H1 (cell line): ENCODE data around the gene SUSD6. TPM values are rescaled to one million over a fixed set of nuclear protein-coding genes. Genes with fewer than 3 reads are reported as not detected.

Experiments
- CTCF ChIA-PET: fragments of 300-600 bp; sonication (Branson Sonifier 250); formaldehyde crosslinking; loops from one replicate; lab custom pipeline; 2021; ENCODE audit not compliant: partially characterized antibody; lab: Charles Lee
- POLR2A ChIA-PET: fragments of 300-600 bp; sonication (Branson Sonifier 250); formaldehyde crosslinking; loops from one replicate; lab custom pipeline; 2021; ENCODE audit warnings: inconsistent platforms; ENCODE audit not compliant: partially characterized antibody; lab: Charles Lee
- DNase-seq, 2 experiments: peaks; one replicate each; pipeline versions ENCODE4 v3.0.0 to v3.0.0-alpha.2; 2010 to 2022; ENCODE audit warnings: low spot score in 2 of 2, low read depth in 1 of 2, mixed read lengths in 1 of 2
- FAIRE-seq: peaks from 2 replicates; lab custom pipeline; 2011; peaks lifted over from hg19 to GRCh38; lab: Jason Lieb, UNC
- H2AFZ ChIP-seq: 2 replicates; pipeline ENCODE4 v1.8.1; 2012; ENCODE audit warnings: low read length, inconsistent platforms
- H2AK5ac ChIP-seq: 2 replicates; pipeline ENCODE4 v1.6.1; 2013; ENCODE audit warnings: low read depth, low read length
- H2BK120ac ChIP-seq: replicated peaks from 2 replicates; pipeline ENCODE3; 2013; ENCODE audit warnings: low read depth, low read length, inconsistent platforms
- H2BK12ac ChIP-seq: 2 replicates; pipeline ENCODE4 v1.6.1; 2013; ENCODE audit warnings: low read depth, low read length
- H2BK15ac ChIP-seq: 2 replicates; pipeline ENCODE4 v1.6.1; 2013; ENCODE audit warnings: low read length
- H2BK20ac ChIP-seq: 2 replicates; pipeline ENCODE4 v1.6.1; 2013; ENCODE audit warnings: low read length
- H2BK5ac ChIP-seq: 2 replicates; pipeline ENCODE4 v1.6.1; 2013; ENCODE audit warnings: low read depth, low read length
- H3K14ac ChIP-seq: 2 replicates; pipeline ENCODE4 v1.6.1; 2013; ENCODE audit warnings: inconsistent platforms; ENCODE audit not compliant: insufficient read length
- H3K18ac ChIP-seq: 2 replicates; pipeline ENCODE4 v1.6.1; 2013; ENCODE audit warnings: low read length; ENCODE audit errors: extremely low read depth
- H3K23ac ChIP-seq: 2 replicates; pipeline ENCODE4 v1.6.1; 2013; ENCODE audit warnings: inconsistent platforms; ENCODE audit not compliant: insufficient read length
- H3K23me2 ChIP-seq: 2 replicates; pipeline ENCODE4 v1.6.1; 2013; ENCODE audit warnings: low read depth, low read length
- H3K27ac ChIP-seq: 2 replicates; pipeline ENCODE4 v1.6.1; 2011; ENCODE audit warnings: low read depth, low read length, inconsistent platforms
- H3K27me3 ChIP-seq, 4 experiments: replicated peaks in 1 of 4; 1 replicate in 1 of 4; 2 replicates in 3 of 4; pipeline versions ENCODE4 v1.6.1 to v1.8.1; 2011 to 2013; ENCODE audit warnings: low read length in 3 of 4, mild to moderate bottlenecking in 3 of 4, inconsistent platforms in 2 of 4, mixed read lengths in 2 of 4, moderate library complexity in 1 of 4; ENCODE audit not compliant: control insufficient read depth in 3 of 4, insufficient read depth in 3 of 4; ENCODE audit errors: extremely low read depth in 1 of 4
- H3K36me3 ChIP-seq, 4 experiments: 2 replicates each; pipeline versions ENCODE4 v1.6.1 to v1.8.1; 2011 to 2013; ENCODE audit warnings: mild to moderate bottlenecking in 4 of 4, low read length in 3 of 4, moderate library complexity in 2 of 4, control low read depth in 1 of 4, inconsistent platforms in 1 of 4; ENCODE audit not compliant: insufficient read depth in 4 of 4, control insufficient read depth in 2 of 4
- H3K4ac ChIP-seq: replicated peaks from 2 replicates; pipeline ENCODE3; 2013; ENCODE audit warnings: low read length, low read depth, mixed read lengths, inconsistent platforms; ENCODE audit not compliant: insufficient read length
- H3K4me1 ChIP-seq, 4 experiments: replicated peaks in 1 of 4; 1 replicate in 1 of 4; 2 replicates in 3 of 4; pipeline versions ENCODE4 v1.6.1 to v1.8.1; 2011 to 2013; ENCODE audit warnings: low read length in 3 of 4, inconsistent platforms in 2 of 4, mixed read lengths in 1 of 4; ENCODE audit not compliant: insufficient read depth in 4 of 4, control insufficient read depth in 3 of 4
- H3K4me2 ChIP-seq, 2 experiments: 2 replicates each; pipeline versions ENCODE4 v1.6.1 to v1.8.1; 2011 to 2013; ENCODE audit warnings: low read depth in 2 of 2, low read length in 2 of 2, control low read depth in 1 of 2, inconsistent platforms in 1 of 2, mild to moderate bottlenecking in 1 of 2; ENCODE audit not compliant: insufficient read depth in 1 of 2
- H3K4me3 ChIP-seq, 4 experiments: fragments of 200-600, 300-600 bp in 1 of 4; sonication (generic), shearing (Covaris generic), sonication (Bioruptor Twin) in 1 of 4; 2 replicates each; pipeline versions ENCODE4 v1.5.1 to v1.8.1; 2011 to 2016; ENCODE audit warnings: low read length in 4 of 4, low read depth in 3 of 4, control low read depth in 2 of 4, inconsistent platforms in 2 of 4, mild to moderate bottlenecking in 2 of 4, mixed read lengths in 1 of 4, moderate library complexity in 1 of 4; ENCODE audit not compliant: insufficient read depth in 2 of 4; ENCODE audit errors: extremely low read depth in 1 of 4
- H3K56ac ChIP-seq: replicated peaks from 2 replicates; pipeline ENCODE3; 2013; ENCODE audit warnings: low read depth, mild to moderate bottlenecking, mixed read lengths, low read length, inconsistent platforms; ENCODE audit not compliant: insufficient read length
- H3K79me1 ChIP-seq: 2 replicates; pipeline ENCODE4 v1.6.1; 2013; ENCODE audit warnings: low read depth, low read length, control low read depth
- H3K79me2 ChIP-seq, 2 experiments: 2 replicates each; pipeline versions ENCODE4 v1.6.1 to v1.8.1; 2012 to 2013; ENCODE audit warnings: low read length in 2 of 2, mild to moderate bottlenecking in 2 of 2, inconsistent platforms in 1 of 2; ENCODE audit not compliant: insufficient read depth in 2 of 2, control insufficient read depth in 1 of 2
- H3K9ac ChIP-seq, 4 experiments: replicated peaks in 1 of 4; 1 replicate in 1 of 4; 2 replicates in 3 of 4; pipeline versions ENCODE4 v1.6.1 to v1.8.1; 2011 to 2013; ENCODE audit warnings: low read depth in 3 of 4, low read length in 3 of 4, control low read depth in 2 of 4, mild to moderate bottlenecking in 2 of 4, moderate library complexity in 2 of 4, inconsistent platforms in 1 of 4; ENCODE audit errors: extremely low read depth in 1 of 4
- H3K9me3 ChIP-seq, 2 experiments: 2 replicates each; pipeline versions ENCODE4 v1.6.1 to v1.8.1; 2012 to 2013; ENCODE audit warnings: mild to moderate bottlenecking in 2 of 2, moderate library complexity in 2 of 2, control low read depth in 1 of 2, inconsistent platforms in 1 of 2, low read depth in 1 of 2, low read length in 1 of 2, mixed read lengths in 1 of 2; ENCODE audit not compliant: insufficient read depth in 2 of 2
- H4K20me1 ChIP-seq, 2 experiments: replicated peaks in 1 of 2; 2 replicates each; pipeline versions ENCODE3 to v1.8.1; 2011 to 2013; ENCODE audit warnings: inconsistent platforms in 2 of 2, low read length in 2 of 2, mild to moderate bottlenecking in 1 of 2; ENCODE audit not compliant: insufficient read depth in 2 of 2, control insufficient read depth in 1 of 2
- H4K5ac ChIP-seq: 2 replicates; pipeline ENCODE4 v1.6.1; 2013; ENCODE audit warnings: low read length, low read depth, mixed read lengths, inconsistent platforms; ENCODE audit not compliant: insufficient read length
- H4K8ac ChIP-seq: 2 replicates; pipeline ENCODE4 v1.8.0; 2013; ENCODE audit warnings: mild to moderate bottlenecking, moderate library complexity, low read length, inconsistent platforms; ENCODE audit not compliant: insufficient read depth; ENCODE audit errors: extremely low read depth
- H4K91ac ChIP-seq: replicated peaks from 2 replicates; pipeline ENCODE3; 2013; ENCODE audit warnings: low read length, mixed read lengths, inconsistent platforms; ENCODE audit not compliant: insufficient read length
- ASH2L ChIP-seq: fragments of 200-600, 300-600 bp; sonication (generic); IDR thresholded peaks from one replicate; pipeline ENCODE4 v1.7.1; 2017; ENCODE audit warnings: low read length
- KDM5A ChIP-seq: fragments of 200-600 bp; IDR thresholded peaks from 2 replicates; pipeline ENCODE4 v1.7.1; 2012; ENCODE audit warnings: mild to moderate bottlenecking, low read length, inconsistent platforms, mixed read lengths
- MAFK ChIP-seq: IDR thresholded peaks from 2 replicates; pipeline ENCODE4 v1.6.1; 2012; ENCODE audit warnings: low read depth, mild to moderate bottlenecking, improper control_type of control experiment, low read length
- RXRA ChIP-seq: IDR thresholded peaks from 2 replicates; pipeline ENCODE4 v1.6.1; 2011; ENCODE audit warnings: low read depth, mild to moderate bottlenecking, low read length, moderate library complexity; ENCODE audit not compliant: insufficient read depth
- SRF ChIP-seq: IDR thresholded peaks from 2 replicates; pipeline ENCODE4 v1.6.1; 2011; ENCODE audit warnings: mild to moderate bottlenecking, low read depth, low read length, moderate library complexity
- YY1 ChIP-seq: IDR thresholded peaks from 2 replicates; pipeline ENCODE4 v1.6.1; 2011; ENCODE audit warnings: low read depth, mild to moderate bottlenecking, low read length
- WGBS, 2 experiments: shearing (Covaris generic) in 1 of 2; methylation state at CpG; one replicate each; pipeline versions ENCODE4 v1.1.6 to v1.1.7; 2013 to 2015; ENCODE audit warnings: low lambda C conversion rate in 2 of 2, mixed read lengths in 2 of 2, inconsistent platforms in 1 of 2, low coverage in 1 of 2, missing lambda C conversion rate in 1 of 2; ENCODE audit not compliant: insufficient replicate concordance in 2 of 2, insufficient coverage in 1 of 2, insufficient read length in 1 of 2; ENCODE audit errors: extremely low coverage in 1 of 2, missing lambda C conversion rate in 1 of 2; 5-methylcytosine and 5-hydroxymethylcytosine counted together
- polyA plus RNA-seq, 7 experiments: library from polyadenylated mRNA; depleted of rRNA in 3 of 7; stranded (reverse) in 5 of 7; unstranded in 2 of 7; fragments of >200 nt in 5 of 7; fragments of 200-250 nt in 2 of 7; gene quantifications; 1 replicate in 5 of 7; 2 replicates in 1 of 7; 4 replicates in 1 of 7; pipeline versions ENCODE4 v1.2.1 to v1.2.3, GENCODE V29; 2011 to 2013; ENCODE audit warnings: missing spikeins in 2 of 7, mixed read lengths in 2 of 7
- total RNA-seq: library from RNA; stranded (reverse); fragmentation: NEBNext Ultra II Directional; extraction: Animal tissue kit (Norgen Biotek cat#: 25700); gene quantifications from 2 replicates; pipeline ENCODE4 v1.2.1, GENCODE V29; 2021
- TF ChIP-seq, protein P1 (sequence below): IDR thresholded peaks from 2 replicates; pipeline ENCODE4 v1.6.1; 2011; ENCODE audit warnings: low read depth, mild to moderate bottlenecking, low read length; ENCODE audit not compliant: insufficient read depth

Gene SUSD6
- total and polyA plus RNA-seq, 2 of the 8 experiments (the other 6 are each of a cell fraction or from before 2014, with no cell fraction given) = 3.0 to 3.8 TPM

DNA sequence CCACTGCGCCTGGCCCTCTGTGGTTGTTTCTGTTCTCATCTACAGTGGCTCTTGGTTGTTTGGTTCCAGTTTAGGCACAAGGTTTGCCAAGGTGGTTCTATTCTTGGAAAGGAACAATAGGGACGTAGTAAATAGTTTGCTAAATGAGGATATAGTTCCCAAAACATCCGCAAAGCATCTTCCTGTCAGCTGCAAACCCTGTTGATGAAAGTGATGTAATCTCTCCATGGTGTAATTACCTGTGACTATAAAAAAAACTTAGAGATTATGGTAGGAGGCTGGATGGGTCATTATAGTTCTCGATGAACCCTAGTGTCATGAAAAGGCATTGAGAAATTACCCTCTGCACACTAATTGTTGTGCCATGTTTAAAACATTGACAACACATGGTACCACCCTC lies 52.9 kb downstream of the SUSD6 start:
- Histone ChIP-seq H2BK15ac (no peak overlapping the region), H3K79me2 (no peaks in the 10 kb centered on the region), H3K4me1 (peaks cover 5 to 9% (median 7%) of the 10 kb centered on the region in 4 experiments; a peak in 5 of 7 replicates), H3K14ac (no peak overlapping the region)
- DNase-seq = no peak
- POLR2A ChIA-PET = no interaction called here
- TF ChIP-seq, protein P1, sequence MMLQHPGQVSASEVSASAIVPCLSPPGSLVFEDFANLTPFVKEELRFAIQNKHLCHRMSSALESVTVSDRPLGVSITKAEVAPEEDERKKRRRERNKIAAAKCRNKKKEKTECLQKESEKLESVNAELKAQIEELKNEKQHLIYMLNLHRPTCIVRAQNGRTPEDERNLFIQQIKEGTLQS = no peak
- TF ChIP-seq SRF = no peak
- TF ChIP-seq MAFK = no peak
- no peak for TF ChIP-seq RXRA
- no peak for TF ChIP-seq YY1
- no peak for TF ChIP-seq KDM5A
- TF ChIP-seq ASH2L = no peak
- TF ChIP-seq, all 59 proteins: peak for 0
- Histone ChIP-seq H2BK5ac (no peak overlapping the region), H2BK20ac (no peak overlapping the region), H4K5ac (no peak overlapping the region), H3K27me3 (no peaks in the 10 kb centered on the region), H2BK120ac (no peak overlapping the region), H3K27ac (no peak overlapping the region), H3K23me2 (no peaks in the 10 kb centered on the region), H4K91ac (no peak overlapping the region), H3K4ac (no peak overlapping the region), H3K4me3 (no peak overlapping the region), H4K20me1 (no peaks in the 10 kb centered on the region), H3K23ac (no peak overlapping the region), H3K18ac (no peak overlapping the region), H3K56ac (no peak overlapping the region), H4K8ac (no peak overlapping the region), H3K4me2 (no peak overlapping the region), H3K36me3 (no peaks in the 10 kb centered on the region), H3K9ac (no peak overlapping the region), H3K79me1 (no peaks in the 10 kb centered on the region), H2AFZ (no peak overlapping the region), H2BK12ac (no peak overlapping the region), H3K9me3 (no peaks in the 10 kb centered on the region), H2AK5ac (no peak overlapping the region)
- 88% methylated on average over 4 of the region's 4 CpGs; no CpG with 5 or more reads in 1 of the 2 experiments for WGBS, 2 experiments
- CTCF ChIA-PET = interaction anchor here (1.2 to 2.1 kb wide), 3 partner anchors 10 to 37 kb away, joined by 3 to 7 read pairs (median 4); no protein-coding TSS in a partner anchor
- FAIRE-seq = no peak
